ENCODE data around the gene RPL22.

Gene RPL22

GRCh38 chr1:6152882-6153281 lies 46.5 kb downstream of the RPL22 start:
- no peak for DNase-seq (ENCODE audit: low spot score)
- TF ChIP-seq CTCF (IDR thresholded peaks at IDR 0.05; ENCODE audit: extremely low read depth, missing control alignments), result no peak

DNA sequence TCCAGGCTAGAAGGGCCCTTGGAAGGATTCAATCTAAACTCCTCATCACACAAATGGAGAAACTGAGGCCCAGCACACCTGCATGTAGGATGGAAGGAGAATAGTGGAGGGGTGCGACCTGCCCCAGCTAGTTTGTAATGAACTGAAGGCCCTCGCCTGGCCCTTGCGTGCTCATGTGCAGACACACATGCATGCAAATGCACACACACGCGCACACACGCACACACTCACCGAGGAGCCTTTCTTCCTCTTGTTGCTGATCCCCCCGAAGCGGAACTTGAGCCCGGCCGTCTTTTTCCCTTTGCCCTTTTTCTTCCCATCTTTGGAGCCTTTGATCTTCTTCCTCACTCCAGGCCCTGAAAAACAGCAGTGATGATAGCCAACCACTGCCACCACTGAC lies 47.2 kb downstream of the RPL22 start:
- TF ChIP-seq CTCF (IDR thresholded peaks at IDR 0.05; ENCODE audit: extremely low read depth, missing control alignments), result no peak
- DNase-seq (ENCODE audit: low spot score), result no peak

DNA sequence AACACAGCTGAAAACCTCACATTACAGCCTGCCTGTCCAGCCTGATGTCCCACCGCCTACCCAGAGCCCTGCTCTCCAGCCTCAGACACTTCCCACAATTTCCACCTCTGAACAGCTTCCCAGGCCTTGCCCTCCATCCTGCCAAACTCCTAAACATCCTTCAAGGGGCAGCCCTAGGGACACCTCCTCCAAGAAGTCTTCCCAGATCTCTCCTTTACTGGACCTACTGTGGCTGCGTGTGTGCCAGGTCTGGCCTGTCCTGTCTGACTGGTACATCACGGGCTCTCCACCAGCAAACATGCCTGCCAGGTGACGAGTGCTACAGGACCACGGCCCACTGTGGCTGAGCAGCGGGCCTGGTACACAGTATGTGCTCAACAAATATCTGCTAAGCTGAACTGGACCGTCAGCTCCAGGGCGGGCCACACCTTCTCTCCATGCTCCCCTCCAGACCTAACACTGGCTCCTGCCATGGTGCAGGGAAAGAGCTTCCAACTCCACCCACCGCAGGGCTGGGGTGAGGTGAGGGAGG lies 48.0 kb downstream of the RPL22 start:
- TF ChIP-seq CTCF (IDR thresholded peaks at IDR 0.05; ENCODE audit: extremely low read depth, missing control alignments), result no peak
- no peak for DNase-seq (ENCODE audit: low spot score)

GRCh38 chr1:6150006-6150938 lies 49.1 kb downstream of the RPL22 start:
- TF ChIP-seq CTCF (IDR thresholded peaks at IDR 0.05; ENCODE audit: extremely low read depth, missing control alignments), result no peak
- no peak for DNase-seq (ENCODE audit: low spot score)

DNA sequence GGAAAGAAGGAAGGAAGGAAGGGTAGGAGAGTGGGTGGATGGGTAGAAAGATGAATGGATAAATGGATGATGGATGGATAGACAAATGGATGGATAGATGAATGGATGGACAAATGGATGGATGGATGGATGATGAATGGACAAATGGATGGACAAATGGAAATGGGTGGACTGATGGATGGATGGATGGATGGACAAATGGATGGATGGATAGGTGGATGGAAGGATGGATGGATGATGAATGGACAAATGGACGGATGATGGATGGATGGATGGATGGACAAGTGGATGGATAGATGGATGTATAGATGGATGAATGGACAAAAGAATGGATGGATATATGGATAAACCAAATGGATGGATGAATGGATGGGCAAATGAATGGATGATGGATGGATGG lies 49.8 kb downstream of the RPL22 start:
- DNase-seq (ENCODE audit: low spot score), result no peak
- TF ChIP-seq CTCF (IDR thresholded peaks at IDR 0.05; ENCODE audit: extremely low read depth, missing control alignments), result no peak

- DNase-seq (ENCODE audit: low spot score), result peak; percentile 88
- TF ChIP-seq CTCF (IDR thresholded peaks at IDR 0.05; ENCODE audit: extremely low read depth, missing control alignments), result no peak
These were observed 50.7 kb downstream of the RPL22 start for GRCh38 chr1:6148497-6149241.
